NCI-H82 (cell line): ENCODE measurements around the gene DGKQ.

Experiments
- DNase-seq: peaks from one replicate; lab custom pipeline; 2025; lab: John Stamatoyannopoulos, UW

Gene DGKQ

DNA sequence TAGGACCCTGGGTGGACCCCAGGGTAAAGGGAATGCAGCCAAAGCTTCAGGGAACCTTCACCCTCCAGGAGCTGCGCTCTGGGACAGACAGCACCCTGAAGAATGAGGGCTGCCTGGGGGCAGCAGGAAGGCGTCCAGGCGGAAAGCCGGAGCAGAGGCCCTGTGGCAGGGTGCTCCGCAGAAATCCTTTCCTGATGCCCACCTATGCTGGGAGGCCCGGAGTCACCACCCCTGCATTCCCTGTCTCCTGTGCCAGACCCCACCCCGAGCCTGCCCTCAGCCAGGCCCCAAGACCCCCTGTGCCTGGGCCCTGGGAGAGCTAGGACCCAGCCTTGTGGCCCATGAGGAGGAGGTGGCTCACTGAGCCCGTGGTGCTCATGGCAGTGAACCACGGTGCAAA is 1.3 kb upstream of the DGKQ start:
- DNase-seq = no peak

DNA sequence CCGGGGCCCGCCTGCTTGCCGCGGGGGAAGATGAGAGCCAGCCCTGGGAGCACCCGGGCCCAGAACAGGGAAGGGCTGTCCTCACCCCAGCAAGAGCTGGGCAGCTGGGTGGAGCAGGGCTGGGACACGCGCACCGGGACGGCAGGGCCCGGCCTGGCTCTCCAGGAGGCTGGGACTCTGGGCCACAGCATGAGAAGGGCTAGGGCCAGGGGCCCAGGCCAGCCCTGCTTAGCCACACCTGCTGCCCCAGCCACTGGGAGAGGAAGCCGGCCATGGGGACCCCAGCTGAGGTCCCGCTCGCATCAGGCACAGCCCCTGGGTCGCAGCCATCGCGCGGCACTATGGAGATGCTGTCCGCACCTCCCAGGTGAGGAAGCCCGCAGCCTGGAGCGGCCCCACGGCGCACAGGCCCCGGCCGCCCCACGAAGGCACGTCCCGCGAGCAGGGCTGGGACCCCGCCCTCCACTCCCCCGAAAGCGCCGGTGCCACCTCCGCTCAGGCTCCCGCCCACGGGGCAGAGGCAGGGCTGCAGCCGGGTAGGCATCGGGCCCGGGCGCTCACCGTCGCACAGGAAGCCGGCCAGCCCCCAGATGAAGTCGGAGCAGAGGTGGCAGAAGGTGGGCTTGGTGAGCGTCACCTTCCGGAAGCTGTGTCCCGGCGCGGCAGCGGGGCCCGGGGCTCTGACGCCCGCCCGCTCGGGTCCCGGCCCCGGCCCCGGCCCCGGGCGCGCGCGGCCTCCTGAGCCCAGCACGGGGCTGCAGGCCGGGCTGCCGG is 531 bp downstream of the DGKQ start:
- no peak for DNase-seq

DNA sequence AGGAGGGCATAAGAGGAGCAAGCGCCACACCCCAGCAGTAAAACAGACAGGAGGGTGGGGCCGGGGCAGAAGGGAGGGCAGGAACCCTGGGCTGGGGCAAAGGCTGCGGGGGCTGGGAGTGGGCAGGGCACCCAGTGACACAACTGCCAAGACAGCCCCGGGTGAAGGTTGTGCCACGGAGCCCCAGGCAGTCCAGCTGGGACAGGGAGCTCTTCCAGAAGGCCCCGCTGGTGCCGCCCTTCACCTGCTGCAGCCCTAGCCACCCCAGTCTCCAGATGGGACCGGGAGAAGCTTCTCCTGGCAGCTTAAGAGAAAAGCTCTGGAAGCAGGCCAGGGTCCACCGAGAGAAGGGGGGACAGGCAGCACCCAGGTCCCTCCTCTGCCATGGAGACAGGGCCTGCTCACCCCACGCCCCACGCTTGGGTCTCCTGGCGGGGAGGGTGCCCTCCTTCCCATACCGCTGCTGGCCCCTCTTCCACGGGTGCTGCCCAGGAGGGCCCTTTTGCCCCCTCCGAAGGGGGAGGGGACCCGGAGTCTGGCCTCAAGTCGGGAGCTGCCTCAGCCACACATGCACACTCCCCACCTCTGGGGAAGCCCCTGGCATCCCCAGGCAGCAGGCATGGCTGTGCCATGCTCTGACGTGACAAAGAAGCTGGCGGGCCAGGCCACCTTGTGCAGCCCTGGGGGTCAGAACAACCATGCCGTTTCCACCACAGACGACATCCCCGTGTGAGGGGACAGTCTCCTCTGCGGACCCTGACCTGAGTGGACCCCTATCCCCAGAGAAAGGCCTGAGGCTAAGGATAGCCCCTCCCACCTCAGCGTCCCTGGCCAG is 1.5 kb downstream of the DGKQ start:
- DNase-seq = peak; percentile 25

DNA sequence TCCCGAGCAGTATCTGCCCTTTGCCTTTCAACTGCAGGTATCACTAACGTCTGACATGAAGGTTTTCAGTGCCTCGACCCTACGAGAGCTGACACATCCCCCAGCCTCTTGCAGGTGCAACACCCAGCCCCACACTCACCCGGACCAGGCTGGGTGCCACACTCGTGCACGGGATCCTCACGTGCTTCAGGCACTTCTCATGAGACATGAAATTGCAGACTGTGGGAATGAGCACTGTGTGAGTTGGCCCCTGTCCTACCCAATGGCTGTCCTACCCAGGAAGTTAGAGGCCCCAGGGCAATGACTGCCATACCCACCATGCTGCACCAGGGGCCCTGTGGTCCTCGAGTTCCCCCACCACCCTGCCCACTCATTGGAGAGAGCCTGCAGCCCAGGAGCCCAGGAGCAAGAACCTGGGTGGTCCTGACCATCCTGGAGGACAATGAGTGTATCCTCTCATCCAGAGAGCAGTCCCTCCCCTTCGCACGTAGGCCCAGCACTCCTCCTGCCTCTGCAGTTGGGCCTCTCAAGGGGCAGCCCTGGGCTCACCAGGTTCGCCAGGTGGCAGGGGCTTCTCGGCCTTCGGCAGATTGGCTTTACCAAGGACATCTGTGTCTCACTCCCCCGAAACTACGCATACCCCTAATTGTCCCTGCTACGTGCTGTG is 2.4 kb downstream of the DGKQ start:
- no peak for DNase-seq

DNA sequence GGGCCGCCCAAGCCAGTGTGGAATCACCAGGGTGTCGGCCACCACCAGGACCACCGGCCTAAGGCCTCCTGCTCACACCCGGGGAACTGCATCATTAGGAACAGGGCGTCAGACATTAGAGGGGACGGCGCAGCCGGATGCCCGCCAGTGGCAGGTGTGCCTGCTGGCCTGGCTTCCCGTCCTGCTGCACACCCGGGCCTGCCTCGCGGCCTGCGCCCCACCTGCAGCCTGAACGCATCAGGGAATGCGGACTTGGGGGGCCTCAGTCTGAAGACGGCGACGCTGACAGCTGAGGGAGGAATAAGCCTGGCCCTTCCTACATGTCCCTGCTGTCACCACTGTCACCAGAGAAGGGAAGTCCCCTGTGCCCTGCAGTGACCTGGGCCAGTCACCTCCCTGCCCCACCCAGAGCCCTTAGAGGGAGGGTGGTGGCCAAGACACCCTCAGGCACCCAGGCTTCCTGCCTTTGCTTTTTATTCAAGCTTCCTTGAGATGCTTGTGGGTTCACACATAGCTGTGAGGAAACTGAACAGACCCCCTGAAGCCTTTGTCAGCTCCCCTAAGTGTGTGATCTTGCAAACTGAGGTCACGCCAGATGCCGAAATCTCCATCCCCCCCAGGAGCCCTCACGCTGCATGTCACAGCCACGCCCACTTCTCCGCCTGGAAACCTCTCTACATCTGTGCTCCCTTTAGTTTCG is 3.2 kb downstream of the DGKQ start:
- no peak for DNase-seq

DNA sequence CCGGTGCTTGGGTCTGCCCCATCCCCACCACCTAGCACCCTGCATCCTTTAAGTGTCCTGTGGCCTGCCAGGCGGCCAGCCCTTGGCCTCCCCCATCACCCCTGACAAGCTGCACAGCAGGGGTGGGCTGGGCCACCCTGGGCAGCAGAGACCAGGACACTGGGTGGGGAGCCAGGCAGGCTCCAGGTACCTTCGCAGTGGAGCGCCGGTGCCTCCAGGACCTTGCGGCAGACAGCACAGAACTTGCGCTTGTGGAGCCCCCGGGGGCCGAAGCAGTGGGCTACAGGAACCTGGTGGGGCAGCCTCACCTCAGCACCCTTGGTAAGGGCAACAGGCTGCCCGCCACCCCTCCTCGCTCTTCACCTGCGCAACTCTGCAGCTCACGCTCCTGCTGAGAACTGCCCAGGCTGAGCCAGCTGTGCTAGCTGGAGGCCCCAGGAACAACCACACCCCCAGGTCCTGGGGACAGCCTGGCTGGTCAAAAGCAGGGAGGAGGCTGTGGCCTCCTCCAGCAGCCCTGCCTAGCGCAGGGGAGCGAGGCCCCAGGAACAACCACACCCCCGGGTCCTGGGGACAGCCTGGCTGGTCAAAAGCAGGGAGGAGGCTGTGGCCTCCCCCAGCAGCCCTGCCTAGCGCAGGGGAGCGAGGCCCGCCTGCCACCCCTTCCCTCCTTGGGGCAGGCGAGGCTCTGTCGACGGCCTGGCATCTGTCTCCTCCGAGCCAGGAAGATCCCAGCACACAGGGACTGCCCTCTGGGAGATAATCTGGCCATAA is 4.6 kb downstream of the DGKQ start:
- no peak for DNase-seq

DNA sequence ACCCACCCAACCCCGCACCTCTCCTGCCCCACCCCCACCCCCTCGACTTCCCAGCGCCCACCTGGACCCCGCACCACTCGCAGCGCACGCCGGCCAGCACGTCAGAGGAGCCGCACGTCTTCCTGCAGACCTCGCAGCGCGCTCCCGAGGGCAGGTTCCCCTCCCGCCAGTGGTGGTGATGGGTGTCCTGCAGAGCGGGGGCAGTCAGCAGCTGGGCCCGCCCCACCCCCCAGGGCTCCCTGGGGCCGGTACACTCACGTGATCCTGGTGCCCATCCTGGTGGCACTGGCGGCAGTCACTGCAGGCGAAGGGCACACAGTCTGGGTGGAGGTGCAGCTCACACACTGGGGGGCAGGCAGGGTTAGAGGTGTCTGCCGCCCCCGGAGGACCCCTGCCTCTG is 5.1 kb downstream of the DGKQ start:
- no peak for DNase-seq

DNA sequence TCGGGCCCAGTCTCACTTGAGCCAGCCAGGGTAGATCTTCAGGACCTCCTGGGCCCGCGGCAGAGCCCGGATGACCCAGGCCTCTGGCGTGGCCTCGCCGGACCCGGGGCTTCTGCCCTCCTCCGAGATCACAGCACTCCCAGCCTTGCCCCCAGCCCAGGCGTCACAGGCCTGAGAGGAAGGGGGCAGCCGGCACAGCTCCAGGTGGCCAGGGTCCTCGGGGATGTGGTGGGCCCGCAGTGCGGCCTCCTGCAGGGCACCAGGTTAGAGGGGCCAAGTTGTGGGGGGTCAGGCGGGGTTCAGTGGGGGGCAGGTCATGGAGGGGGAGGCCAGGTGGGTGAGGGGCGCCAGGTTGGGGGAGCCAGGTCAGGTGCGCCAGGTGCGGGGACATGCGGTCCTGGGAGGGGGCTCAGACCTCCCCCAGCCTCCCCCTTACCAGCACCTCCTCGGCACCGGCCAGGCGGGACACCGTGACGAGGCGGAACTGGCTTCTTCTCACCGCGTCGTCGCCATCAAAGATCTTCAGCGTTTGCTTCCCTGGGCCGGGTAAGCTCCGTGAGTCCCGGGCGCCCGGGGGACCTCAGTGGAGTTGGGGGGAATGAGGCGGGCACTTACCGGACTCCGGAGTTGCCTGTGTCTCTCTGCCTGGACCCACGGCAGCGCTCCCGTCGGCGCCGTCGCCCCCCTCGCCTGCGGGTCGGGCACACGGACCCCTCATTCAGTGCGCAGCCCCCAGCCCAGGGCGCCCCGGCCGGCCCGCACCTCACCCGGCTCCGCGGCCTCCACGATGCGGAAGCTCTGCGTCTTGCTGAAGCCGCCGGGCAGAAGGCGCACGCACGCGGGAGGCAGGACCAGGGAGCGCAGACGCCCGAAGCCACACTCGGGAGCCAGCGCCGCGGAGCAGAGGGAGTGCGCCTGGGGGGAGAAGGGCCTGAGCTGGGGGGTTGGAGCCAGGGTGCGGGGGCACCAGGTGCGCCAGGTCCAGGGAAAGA is 6.0 kb downstream of the DGKQ start:
- DNase-seq = no peak

DNA sequence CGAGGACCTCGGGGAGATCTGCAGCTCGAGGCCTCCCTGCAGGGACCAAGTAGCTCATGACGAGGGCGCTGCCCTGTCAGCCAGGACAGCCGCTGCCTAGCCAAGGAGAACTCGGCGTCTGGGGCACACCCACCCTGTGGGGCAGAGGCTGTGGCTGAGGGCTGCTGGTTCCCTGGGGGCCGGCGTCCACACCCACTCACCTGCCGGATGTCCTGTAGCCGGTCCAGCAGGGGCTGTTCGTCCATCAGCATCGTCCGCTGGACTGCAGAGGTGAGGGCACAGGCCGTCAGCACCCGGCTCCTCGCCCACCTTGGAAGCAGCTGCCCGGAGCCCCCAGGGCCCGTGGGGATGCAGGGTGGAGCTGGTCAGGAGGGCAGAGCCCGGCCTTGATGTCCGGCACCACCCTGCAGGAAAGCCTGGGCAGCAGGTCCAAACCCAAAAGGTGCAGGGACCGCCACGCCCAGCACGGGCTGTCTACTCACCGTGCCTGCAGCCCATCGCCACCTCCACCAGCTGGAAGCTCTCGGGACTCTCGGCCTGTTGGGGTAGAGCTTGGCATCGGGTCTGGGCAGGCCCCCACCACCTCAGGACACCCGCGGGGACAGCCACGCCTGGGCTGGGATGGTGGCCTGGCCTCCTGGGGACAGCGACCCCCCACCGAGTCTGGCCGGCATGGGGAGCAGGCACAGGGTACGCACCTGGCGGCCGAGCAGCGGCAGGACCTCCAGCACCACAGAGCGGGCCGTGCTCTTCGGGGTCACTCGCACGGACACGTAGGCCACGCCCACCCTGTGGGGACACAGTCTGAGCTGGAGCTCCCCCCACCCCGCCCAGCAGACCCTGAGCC is 6.9 kb downstream of the DGKQ start:
- DNase-seq = peak; percentile 11

DNA sequence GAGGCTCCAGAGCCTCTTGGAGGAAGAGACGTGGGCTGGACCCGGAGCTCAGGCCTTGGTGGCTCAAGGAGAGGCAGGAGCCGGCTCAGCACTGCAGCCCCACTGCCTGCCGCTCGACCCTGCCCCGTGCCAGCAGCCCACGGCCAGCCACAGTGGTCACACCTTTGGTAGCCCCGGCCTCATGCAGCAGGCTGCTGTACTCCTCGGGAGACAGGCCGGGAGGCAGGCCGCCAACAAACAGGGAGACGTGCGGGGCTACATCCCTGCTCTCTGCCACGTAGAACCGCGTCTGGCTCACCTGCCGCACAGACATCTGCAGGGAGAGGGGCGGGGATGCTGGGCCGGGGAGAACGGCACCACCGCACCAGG is 7.6 kb downstream of the DGKQ start:
- no peak for DNase-seq

DNA sequence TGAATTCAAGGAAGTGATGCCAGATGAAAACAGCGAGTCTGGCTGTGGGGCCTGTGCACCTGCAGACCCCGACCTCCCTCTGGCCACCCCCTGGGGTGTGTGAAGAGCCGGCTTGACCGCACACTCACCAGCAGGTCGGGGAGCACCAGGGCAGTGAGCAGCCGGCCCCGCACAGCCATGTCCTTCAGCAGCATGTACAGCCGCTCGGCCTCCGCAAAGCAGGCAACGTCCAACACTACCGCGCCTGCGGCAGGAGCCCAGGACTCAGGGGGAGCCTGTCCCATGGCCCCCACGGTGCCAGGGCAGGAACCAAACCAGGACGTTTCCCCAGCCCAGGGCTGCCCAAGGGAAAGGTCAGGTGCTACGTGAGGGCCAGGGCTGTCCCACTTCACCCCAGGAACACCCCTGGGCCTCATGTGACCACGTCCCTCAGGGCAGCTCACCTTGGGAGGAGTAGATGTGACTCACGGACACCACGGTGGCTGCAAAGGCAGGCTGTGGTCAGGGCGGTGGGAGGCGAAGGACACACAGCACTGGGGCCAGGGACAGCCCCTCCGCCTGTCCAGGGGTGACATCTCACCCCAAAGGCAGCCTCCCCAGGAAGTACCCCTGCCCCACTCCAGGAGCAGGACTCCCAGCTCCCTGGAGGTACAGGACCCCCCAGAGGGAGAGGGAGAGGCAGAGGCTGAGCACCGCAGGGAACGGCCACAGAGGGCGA is 8.2 kb downstream of the DGKQ start:
- no peak for DNase-seq

DNA sequence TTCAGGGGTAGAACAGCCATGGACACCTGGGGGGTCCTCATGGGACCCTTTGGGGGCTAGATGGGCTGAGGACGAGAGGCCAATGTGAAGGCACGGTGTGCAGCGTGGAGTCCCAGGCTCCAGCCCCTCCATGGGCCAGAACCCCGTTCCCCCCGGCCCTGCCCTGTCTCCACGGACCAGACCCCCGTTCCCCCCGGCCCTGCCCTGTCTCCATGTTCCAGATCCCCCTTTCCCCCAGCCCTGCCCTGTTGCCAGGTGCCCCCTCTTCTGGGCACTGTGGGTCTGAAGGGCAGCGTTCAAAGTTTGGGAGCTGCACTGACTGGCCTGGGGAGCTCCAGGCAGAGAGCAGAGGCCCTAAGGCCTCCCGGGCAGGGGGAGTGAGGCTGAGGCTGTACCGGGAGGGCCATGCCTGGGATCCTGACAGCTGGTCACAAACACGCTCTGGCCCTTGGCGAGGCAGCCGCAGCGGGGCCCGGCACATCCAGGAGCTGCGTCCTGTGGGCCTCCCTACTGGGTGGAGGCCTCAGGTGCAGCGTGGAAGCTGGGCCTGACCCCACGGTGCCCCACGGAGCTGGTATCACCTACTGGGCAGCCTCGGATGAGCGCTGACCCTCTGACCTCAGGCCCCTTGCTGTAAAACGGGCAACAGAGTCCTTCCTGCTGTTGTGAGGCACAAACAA is 8.9 kb downstream of the DGKQ start:
- no peak for DNase-seq

DNA sequence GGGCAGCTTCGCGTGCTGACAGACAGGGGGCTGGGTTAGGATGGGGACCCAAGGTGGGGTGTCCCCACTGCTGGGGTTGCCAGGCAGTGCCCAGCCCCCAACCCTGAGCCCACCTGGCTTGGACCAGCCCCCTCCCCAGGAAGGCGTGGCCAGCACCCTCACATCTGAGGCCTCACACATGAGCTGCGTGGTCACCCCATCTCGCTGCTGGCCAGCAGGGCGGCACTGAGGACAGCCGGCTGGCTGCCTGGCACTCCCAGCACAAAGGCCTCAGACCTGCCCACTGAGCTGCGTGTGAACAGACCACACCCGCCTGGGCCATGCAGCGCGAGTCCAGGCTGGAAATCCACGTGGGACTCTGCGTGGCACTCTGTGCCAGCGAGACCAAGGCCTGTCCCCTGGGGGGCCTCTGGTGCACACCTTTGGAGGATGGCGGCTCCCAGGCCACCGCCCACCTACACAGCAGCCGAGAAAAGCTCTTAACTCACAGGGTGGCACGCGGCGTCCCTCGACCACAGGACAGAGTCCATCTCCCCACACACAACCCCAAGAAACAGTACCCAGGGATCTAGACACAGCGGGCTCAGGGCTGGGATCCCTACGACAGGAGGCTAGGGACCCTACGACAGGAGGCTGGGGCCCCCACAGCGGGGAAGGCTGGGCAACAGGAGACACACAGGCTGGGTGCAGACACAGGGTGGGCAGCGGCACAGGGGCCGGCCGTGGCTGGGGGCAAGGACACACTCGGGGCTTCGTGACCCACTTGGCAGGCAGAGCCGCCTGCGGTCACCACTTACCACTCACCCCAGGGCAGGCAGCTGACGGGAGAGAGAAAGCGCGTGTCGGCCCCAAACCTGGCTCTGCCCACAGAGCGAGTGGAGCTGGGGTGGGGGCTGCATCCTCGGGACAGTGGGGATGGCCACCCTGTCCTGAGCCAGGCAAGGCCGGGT is 9.8 kb downstream of the DGKQ start:
- no peak for DNase-seq

DNA sequence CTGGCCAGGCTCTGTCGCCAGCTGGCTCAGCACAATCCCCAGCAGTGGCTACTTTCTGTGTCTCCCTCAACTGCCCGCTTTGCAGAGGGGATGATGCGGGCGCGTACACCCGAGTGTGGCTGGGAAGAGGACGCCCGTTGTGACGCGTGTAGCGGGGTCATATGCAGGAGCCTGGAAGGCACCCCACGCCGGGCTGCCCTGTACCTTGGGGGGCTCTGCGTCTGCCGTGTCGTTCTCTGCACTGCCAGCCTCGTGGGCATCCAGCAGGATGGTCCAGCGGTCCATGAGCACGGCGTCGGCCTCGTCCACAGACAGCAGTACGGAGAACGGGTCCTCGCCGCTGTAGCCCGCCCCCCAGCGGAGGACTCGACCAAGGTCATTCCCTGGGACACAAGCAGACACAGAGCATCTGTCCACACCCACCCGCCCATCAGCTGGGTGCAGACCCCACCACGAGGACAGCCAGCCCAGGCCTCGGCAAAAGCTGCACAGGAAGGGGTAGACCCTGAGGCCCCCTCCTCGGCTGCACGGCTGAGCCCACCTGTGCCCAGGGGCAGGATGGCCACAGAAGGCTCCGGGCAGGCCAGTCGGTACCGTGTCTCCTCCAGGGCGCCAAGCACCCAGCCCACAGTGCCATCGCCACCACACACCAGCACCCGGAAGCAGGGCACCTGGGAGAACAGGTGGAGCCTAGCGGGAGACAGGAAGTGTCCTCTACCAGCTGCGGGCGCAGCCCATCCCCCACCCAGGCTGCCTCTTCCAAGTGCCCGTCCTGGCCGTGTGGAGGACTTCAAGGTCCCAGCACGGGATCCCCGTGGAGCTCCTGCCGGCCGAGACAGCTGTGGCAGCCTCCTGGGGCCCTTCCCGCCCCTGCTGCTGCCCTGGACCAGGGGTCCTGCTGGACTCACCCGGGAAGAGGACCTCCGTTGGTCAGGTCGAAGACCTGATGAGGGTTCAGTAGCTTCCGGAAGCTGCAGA is 10.8 kb downstream of the DGKQ start:
- DNase-seq = peak; percentile 47

DNA sequence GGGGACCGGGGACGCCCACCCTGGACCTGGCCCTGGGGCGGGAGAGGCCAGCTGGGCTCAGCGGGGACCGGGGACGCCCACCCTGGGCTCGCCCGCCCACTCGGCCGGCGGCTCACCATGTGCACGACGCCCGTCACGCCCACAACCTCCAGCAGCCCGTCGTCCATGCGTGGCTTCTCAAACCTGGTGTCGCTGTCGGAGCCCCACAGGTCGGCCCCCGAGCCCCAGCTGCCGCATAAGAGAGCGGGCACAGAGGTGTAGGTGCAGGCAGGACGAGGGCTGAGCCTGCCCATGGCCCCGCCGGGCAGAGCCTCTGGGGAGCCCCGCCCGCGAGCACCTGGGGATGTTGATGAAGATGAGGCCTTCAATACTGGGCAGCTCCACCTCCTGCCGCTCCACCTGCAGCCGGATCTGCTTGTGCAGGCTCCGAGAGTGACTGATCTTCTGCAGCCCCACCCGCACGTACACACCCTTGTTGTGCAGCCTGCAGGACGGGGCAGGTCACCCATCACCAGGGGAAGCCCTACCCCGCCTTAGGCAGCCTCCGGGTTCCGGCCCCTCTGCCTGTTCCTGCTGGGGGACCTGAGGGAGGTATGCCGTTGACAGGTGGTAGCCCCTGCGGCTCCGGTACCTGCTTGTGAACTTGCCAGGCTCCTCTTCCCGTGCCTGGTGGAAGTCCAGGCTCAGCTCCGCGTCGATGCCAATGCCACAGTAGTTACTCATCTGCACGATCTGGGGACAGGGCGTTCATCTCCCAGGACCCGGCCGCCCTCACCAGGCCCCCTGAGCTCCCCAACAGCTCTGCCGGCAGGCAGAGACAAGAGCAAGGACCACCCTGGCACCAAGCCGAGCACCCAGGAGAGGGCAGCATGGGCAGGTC is 11.8 kb downstream of the DGKQ start:
- no peak for DNase-seq
